SK-N-SH (cell line): ENCODE results near the gene FEM1B. TPM values are rescaled to one million over a fixed set of nuclear protein-coding genes. Genes with fewer than 3 reads are reported as not detected.

Source experiments
- CTCF ChIA-PET: fragments of 300-600, 350-600 bp; formaldehyde crosslinking; extraction: SDS; loops from one replicate; lab custom pipeline; 2021; lab: Yijun Ruan, JAX
- POLR2A ChIA-PET: fragments of 350-600 bp; sonication (Branson Sonifier 250); formaldehyde crosslinking; extraction: SDS; loops from one replicate; lab custom pipeline; 2020; ENCODE audit warnings: antibody characterized with exemption, inconsistent platforms; lab: Yijun Ruan, JAX
- DNase-seq: peaks from one replicate; pipeline ENCODE4 v3.0.0; 2012
- H2AFZ ChIP-seq: fragments of 200-600 bp; sonication (generic); 2 replicates; pipeline ENCODE4 v1.8.1; 2016; ENCODE audit warnings: antibody characterized with exemption, mild to moderate bottlenecking, low read depth
- H3F3A ChIP-seq: fragments of 200-600 bp; sonication (generic); replicated peaks from 2 replicates; pipeline ENCODE3; 2016; ENCODE audit warnings: antibody characterized with exemption, mild to moderate bottlenecking; ENCODE audit not compliant: insufficient read depth
- H3K27ac ChIP-seq, 2 experiments: fragments of 200-500 bp in 1 of 2; fragments of 200-600 bp in 1 of 2; sonication (Bioruptor generic) in 1 of 2; sonication (generic), shearing (Covaris generic) in 1 of 2; 2 replicates each; pipeline versions ENCODE4 v1.5.1 to v1.6.1; 2014 to 2016; ENCODE audit warnings: low read depth in 2 of 2, inconsistent platforms in 1 of 2, low read length in 1 of 2, mild to moderate bottlenecking in 1 of 2, mixed read lengths in 1 of 2
- H3K27me3 ChIP-seq: fragments of 200-600 bp; sonication (generic), shearing (Covaris generic); 2 replicates; pipeline ENCODE4 v1.6.1; 2016; ENCODE audit warnings: mixed run types; ENCODE audit not compliant: insufficient read depth
- H3K36me3 ChIP-seq, 2 experiments: fragments of 200-500 bp in 1 of 2; fragments of 200-600 bp in 1 of 2; sonication (Bioruptor generic) in 1 of 2; sonication (generic) in 1 of 2; replicated peaks in 1 of 2; 2 replicates each; pipeline versions ENCODE3 to v1.5.1; 2014 to 2016; ENCODE audit warnings: low read length in 1 of 2, mild to moderate bottlenecking in 1 of 2; ENCODE audit not compliant: insufficient read depth in 2 of 2, control insufficient read depth in 1 of 2
- H3K4me1 ChIP-seq, 2 experiments: fragments of 200-500 bp in 1 of 2; fragments of 200-600 bp in 1 of 2; sonication (Bioruptor generic) in 1 of 2; sonication (generic), shearing (Covaris generic) in 1 of 2; 2 replicates each; pipeline versions ENCODE4 v1.5.1 to v1.6.1; 2014 to 2016; ENCODE audit warnings: low read depth in 1 of 2, low read length in 1 of 2, mixed run types in 1 of 2; ENCODE audit not compliant: insufficient read depth in 2 of 2, control insufficient read depth in 1 of 2
- H3K4me2 ChIP-seq: fragments of 200-600 bp; sonication (generic), shearing (Covaris generic); 2 replicates; pipeline ENCODE4 v1.6.1; 2017; ENCODE audit warnings: mixed run types
- H3K4me3 ChIP-seq, 2 experiments: fragments of 200-500 bp in 1 of 2; fragments of 200-600 bp in 1 of 2; sonication (Bioruptor generic) in 1 of 2; sonication (generic), shearing (Covaris generic) in 1 of 2; 2 replicates each; pipeline versions ENCODE4 v1.5.1 to v1.8.1; 2014 to 2016; ENCODE audit warnings: low read depth in 2 of 2, inconsistent platforms in 1 of 2, low read length in 1 of 2, mild to moderate bottlenecking in 1 of 2, mixed read lengths in 1 of 2, moderate library complexity in 1 of 2
- H3K79me2 ChIP-seq: fragments of 200-600 bp; sonication (generic); 2 replicates; pipeline ENCODE4 v1.8.1; 2017; ENCODE audit warnings: mild to moderate bottlenecking; ENCODE audit not compliant: insufficient read depth
- H3K9ac ChIP-seq: fragments of 200-600 bp; sonication (generic); 2 replicates; pipeline ENCODE4 v1.6.1; 2017; ENCODE audit warnings: mixed run types
- H3K9me2 ChIP-seq: fragments of 200-600 bp; sonication (generic); 2 replicates; pipeline ENCODE4 v1.6.1; 2017; ENCODE audit warnings: mixed run types
- H3K9me3 ChIP-seq: fragments of 200-600 bp; sonication (generic); 2 replicates; pipeline ENCODE4 v1.6.1; 2017; ENCODE audit warnings: mixed run types, mild to moderate bottlenecking, moderate library complexity
- H4K20me1 ChIP-seq: fragments of 200-600 bp; sonication (generic); 2 replicates; pipeline ENCODE4 v1.6.1; 2017; ENCODE audit warnings: mild to moderate bottlenecking, mixed run types; ENCODE audit not compliant: insufficient read depth
- CHD2 ChIP-seq: fragments of 150-350 bp; IDR thresholded peaks from 2 replicates; pipeline ENCODE4 v1.6.1; 2018; ENCODE audit warnings: low read length; ENCODE audit not compliant: partially characterized antibody
- CTCF ChIP-seq: fragments of 200-600 bp; sonication (generic); IDR thresholded peaks from 2 replicates; pipeline ENCODE4 v1.6.1; 2017; ENCODE audit warnings: antibody characterized with exemption, mild to moderate bottlenecking, moderate library complexity
- ELF1 ChIP-seq: IDR thresholded peaks from 2 replicates; pipeline ENCODE4 v1.4.0; 2012
- EZH2phosphoT487 ChIP-seq: fragments of 200-600 bp; sonication (generic); IDR thresholded peaks from 2 replicates; pipeline ENCODE4 v1.6.1; 2017; ENCODE audit warnings: low read depth, mixed run types, mild to moderate bottlenecking, antibody characterized with exemption, moderate library complexity, borderline replicate concordance
- FOXJ3 ChIP-seq: sonication (generic); formaldehyde crosslinking; IDR thresholded peaks from 2 replicates; pipeline ENCODE4 v1.5.1; 2020; ENCODE audit warnings: mild to moderate bottlenecking, missing genetic modification reagents
- FOXM1 ChIP-seq: IDR thresholded peaks from 2 replicates; pipeline ENCODE4 v1.4.0; 2012; ENCODE audit warnings: low read depth, mild to moderate bottlenecking
- GABPA ChIP-seq: IDR thresholded peaks from 2 replicates; pipeline ENCODE4 v1.4.0; 2012; ENCODE audit warnings: low read depth, mild to moderate bottlenecking
- MEF2A ChIP-seq: IDR thresholded peaks from 2 replicates; pipeline ENCODE4 v1.4.0; 2012; ENCODE audit warnings: low read depth, borderline replicate concordance
- MXI1 ChIP-seq: IDR thresholded peaks from 2 replicates; pipeline ENCODE4 v1.6.1; 2012; ENCODE audit warnings: mild to moderate bottlenecking, low read depth, low read length, improper control_type of control experiment
- RAD21 ChIP-seq: IDR thresholded peaks from 2 replicates; pipeline ENCODE4 v1.6.1; 2012; ENCODE audit warnings: mild to moderate bottlenecking, low read length
- RFX5 ChIP-seq: IDR thresholded peaks from 2 replicates; pipeline ENCODE4 v1.6.1; 2012; ENCODE audit warnings: mild to moderate bottlenecking, improper control_type of control experiment, low read length
- RXRA ChIP-seq: IDR thresholded peaks from 2 replicates; pipeline ENCODE4 v1.4.0; 2012; ENCODE audit warnings: low read depth, mild to moderate bottlenecking, borderline replicate concordance
- SMC3 ChIP-seq: IDR thresholded peaks from 2 replicates; pipeline ENCODE4 v1.6.1; 2012; ENCODE audit warnings: low read depth, low read length, improper control_type of control experiment
- TAF1 ChIP-seq: IDR thresholded peaks from 2 replicates; pipeline ENCODE4 v1.6.1; 2012; ENCODE audit warnings: low read depth, mild to moderate bottlenecking, low read length, moderate library complexity, borderline replicate concordance
- TCF12 ChIP-seq: IDR thresholded peaks from 2 replicates; pipeline ENCODE4 v1.4.0; 2012
- TEAD4 ChIP-seq: IDR thresholded peaks from 2 replicates; pipeline ENCODE4 v1.4.0; 2012; ENCODE audit warnings: mild to moderate bottlenecking, borderline replicate concordance; ENCODE audit not compliant: insufficient read depth
- USF1 ChIP-seq: IDR thresholded peaks from 2 replicates; pipeline ENCODE4 v1.4.0; 2012; ENCODE audit warnings: low read depth, borderline replicate concordance
- YY1 ChIP-seq: IDR thresholded peaks from 2 replicates; pipeline ENCODE4 v1.4.0; 2012; ENCODE audit warnings: low read depth, mild to moderate bottlenecking
- WGBS: methylation state at CpG from one replicate; pipeline ENCODE4 v1.1.6; 2017; ENCODE audit warnings: low lambda C conversion rate; 5-methylcytosine and 5-hydroxymethylcytosine counted together
- polyA plus RNA-seq, 3 experiments: library from polyadenylated mRNA; depleted of rRNA; stranded (reverse); fragments of >200 nt; gene quantifications; 2 replicates each; pipeline ENCODE4 v1.2.3, GENCODE V29; 2012

The FEM1B gene
- polyA plus RNA-seq, 1 of the 3 experiments (the other 2 are of a cell fraction), result 14.0 TPM

- Histone ChIP-seq H3K9ac (no peak overlapping the region), H3F3A (no peaks in the 10 kb centered on the region), H3K4me2 (no peak overlapping the region), H3K27me3 (no peaks in the 10 kb centered on the region), H2AFZ (no peak overlapping the region), H3K79me2 (no peaks in the 10 kb centered on the region), H3K9me2 (no peaks in the 10 kb centered on the region), H3K4me1 (peaks cover 0 to 4% of the 10 kb centered on the region in 2 experiments; a peak in 1 of 4 replicates), H4K20me1 (no peaks in the 10 kb centered on the region), H3K27ac (no peak overlapping the region), H3K9me3 (no peaks in the 10 kb centered on the region), H3K36me3 (peaks cover 0 to 4% of the 10 kb centered on the region in 2 experiments), H3K4me3 (no peak overlapping the region)
- CTCF ChIA-PET, result interaction anchor here (1.7 to 3.8 kb wide), 2 partner anchors 14 to 67 kb away, joined by 8 to 17 read pairs; no protein-coding TSS in a partner anchor
- DNase-seq, result no peak
- TF ChIP-seq MXI1, result no peak
- no peak for TF ChIP-seq TAF1
- no peak for TF ChIP-seq YY1
- no peak for TF ChIP-seq GABPA
- no peak for TF ChIP-seq RFX5
- TF ChIP-seq MEF2A, result no peak
- TF ChIP-seq ELF1, result no peak
- TF ChIP-seq USF1, result no peak
- POLR2A ChIA-PET, result no interaction called here
These were observed 38.5 kb upstream of the FEM1B start for GRCh38 chr15:68239025-68239424.

GRCh38 chr15:68241088-68241935 is 36.2 kb upstream of the FEM1B start:
- no peaks in the 10 kb centered on the region for H4K20me1 ChIP-seq
- no peak for DNase-seq
- no peaks in the 10 kb centered on the region for H3K9me2 ChIP-seq
- H3F3A ChIP-seq, result no peaks in the 10 kb centered on the region
- WGBS, result 70% methylated on average over 5 of the region's 5 CpGs
- H3K9me3 ChIP-seq, result 0 out of 2 replicates have a peak, but pooled peaks cover 9% of the 10 kb centered on the region
- ChIA-PET POLR2A (no interaction called here), CTCF (interaction anchor here (0.7 to 3.8 kb wide), 2 partner anchors 12 to 30 kb away, joined by 3 to 17 read pairs; no protein-coding TSS in a partner anchor)
- no peak overlapping the region for H3K4me3 ChIP-seq
- no peaks in the 10 kb centered on the region for H3K79me2 ChIP-seq
- H2AFZ ChIP-seq, result no peak overlapping the region
- H3K9ac ChIP-seq, result no peak overlapping the region
- H3K36me3 ChIP-seq, result peaks cover 0 to 4% of the 10 kb centered on the region in 2 experiments
- no peaks in the 10 kb centered on the region for H3K4me1 ChIP-seq
- no peak overlapping the region for H3K4me2 ChIP-seq
- TF ChIP-seq FOXJ3, result no peak
- TF ChIP-seq RAD21, result no peak
- H3K27ac ChIP-seq, result no peak overlapping the region
- no peaks in the 10 kb centered on the region for H3K27me3 ChIP-seq

- H3K4me2 ChIP-seq, result no peak overlapping the region
- no peak overlapping the region for H3K4me3 ChIP-seq
- no peak for DNase-seq
- H3K4me1 ChIP-seq, result no peaks in the 10 kb centered on the region
- H3K9ac ChIP-seq, result no peak overlapping the region
- no peaks in the 10 kb centered on the region for H3K36me3 ChIP-seq
- 81% methylated on average over 1 of the region's 1 CpG for WGBS
- H3K9me2 ChIP-seq, result no peaks in the 10 kb centered on the region
- ChIA-PET POLR2A (interaction anchor here (0.6 kb wide), 1 partner anchor 14 kb away, joined by 4 read pairs; no protein-coding TSS in a partner anchor), CTCF (interaction anchor here (1.5 to 2.4 kb wide), 2 partner anchors 9 to 62 kb away, joined by 4 to 10 read pairs; no protein-coding TSS in a partner anchor)
- no peaks in the 10 kb centered on the region for H3K27me3 ChIP-seq
- H3K9me3 ChIP-seq, result 0 out of 2 replicates have a peak, but pooled peaks cover 9% of the 10 kb centered on the region
- H4K20me1 ChIP-seq, result no peaks in the 10 kb centered on the region
- no peaks in the 10 kb centered on the region for H3F3A ChIP-seq
- H3K79me2 ChIP-seq, result no peaks in the 10 kb centered on the region
- H2AFZ ChIP-seq, result no peak overlapping the region
- no peak overlapping the region for H3K27ac ChIP-seq
- no peak for TF ChIP-seq FOXJ3
- TF ChIP-seq SMC3, result no peak
- no peak for TF ChIP-seq CTCF
- TF ChIP-seq MEF2A, result no peak
- TF ChIP-seq FOXM1, result no peak
- TF ChIP-seq RFX5, result no peak
- no peak for TF ChIP-seq CHD2
- TF ChIP-seq EZH2phosphoT487, result no peak
- TF ChIP-seq TEAD4, result no peak
- no peak for TF ChIP-seq RXRA
- no peak for TF ChIP-seq TCF12
These were observed 33.3 kb upstream of the FEM1B start for GRCh38 chr15:68244235-68244634.
